ENCODE measurements around the gene MYL12A. TPM values are rescaled to one million over a fixed set of nuclear protein-coding genes. Genes with fewer than 3 reads are reported as not detected.

Gene MYL12A
- total RNA-seq, 4 donors from 2014 or later, result 256 to 378 (median 305) TPM

- H3K9me3 ChIP-seq, result no peaks in the 10 kb centered on the region
- no peak overlapping the region for H3K4me3 ChIP-seq
- intact Hi-C loops (cut with DNase I; ENCODE audit: low total_unique reads), result no loop called here
- no peaks in the 10 kb centered on the region for H3K27me3 ChIP-seq
- H3K36me3 ChIP-seq, result no peaks in the 10 kb centered on the region
- no peaks in the 10 kb centered on the region for H3K4me1 ChIP-seq
- TF ChIP-seq POLR2A (IDR thresholded peaks at IDR 0.05), result no peak
- no peak for TF ChIP-seq CTCF (IDR thresholded peaks at IDR 0.05)
- peak overlapping the region in 1 of 2 donors; percentile 80 for H3K27ac ChIP-seq
- no peak for DNase-seq
These were observed 8.1 kb downstream of the MYL12A start for GRCh38 chr18:3255611-3256165.

GRCh38 chr18:3256693-3257626 is 9.4 kb downstream of the MYL12A start:
- no peaks in the 10 kb centered on the region for H3K4me1 ChIP-seq
- TF ChIP-seq CTCF (IDR thresholded peaks at IDR 0.05) (no peak), POLR2A (IDR thresholded peaks at IDR 0.05) (no peak)
- H3K4me3 ChIP-seq, result no peak overlapping the region
- DNase-seq, result no peak
- intact Hi-C loops (cut with DNase I; ENCODE audit: low total_unique reads), result no loop called here
- no peaks in the 10 kb centered on the region for H3K9me3 ChIP-seq
- no peaks in the 10 kb centered on the region for H3K27me3 ChIP-seq
- H3K27ac ChIP-seq, result peak overlapping the region; percentile 73 to 80
- H3K36me3 ChIP-seq, result no peaks in the 10 kb centered on the region

- peak overlapping the region; percentile 73 to 80 for H3K27ac ChIP-seq
- no peaks in the 10 kb centered on the region for H3K36me3 ChIP-seq
- H3K4me1 ChIP-seq, result no peaks in the 10 kb centered on the region
- TF ChIP-seq POLR2A (IDR thresholded peaks at IDR 0.05) (no peak), CTCF (IDR thresholded peaks at IDR 0.05) (no peak)
- no peak overlapping the region for H3K4me3 ChIP-seq
- no peaks in the 10 kb centered on the region for H3K27me3 ChIP-seq
- DNase-seq, result no peak
- no peaks in the 10 kb centered on the region for H3K9me3 ChIP-seq
- intact Hi-C loops (cut with DNase I; ENCODE audit: low total_unique reads), result no loop called here
These were observed 10.1 kb downstream of the MYL12A start for GRCh38 chr18:3257627-3258120.

- Histone ChIP-seq H3K27ac (peak overlapping the region; percentile 93 to 96), H3K4me3 (peak overlapping the region; percentile 80 to 91), H3K27me3 (no peaks in the 10 kb centered on the region), H3K36me3 (no peaks in the 10 kb centered on the region), H3K4me1 (peaks cover 0 to 4% of the 10 kb centered on the region in 2 donors), H3K9me3 (no peaks in the 10 kb centered on the region)
- DNase-seq, result no peak
- TF ChIP-seq POLR2A (IDR thresholded peaks at IDR 0.05) (no peak), CTCF (IDR thresholded peaks at IDR 0.05) (no peak)
- intact Hi-C loops (cut with DNase I; ENCODE audit: low total_unique reads), result no loop called here
These were observed 13.4 kb downstream of the MYL12A start for GRCh38 chr18:3260995-3261372.
